ENCODE measurements around the gene PDE4D.

- TF ChIP-seq, protein P1, sequence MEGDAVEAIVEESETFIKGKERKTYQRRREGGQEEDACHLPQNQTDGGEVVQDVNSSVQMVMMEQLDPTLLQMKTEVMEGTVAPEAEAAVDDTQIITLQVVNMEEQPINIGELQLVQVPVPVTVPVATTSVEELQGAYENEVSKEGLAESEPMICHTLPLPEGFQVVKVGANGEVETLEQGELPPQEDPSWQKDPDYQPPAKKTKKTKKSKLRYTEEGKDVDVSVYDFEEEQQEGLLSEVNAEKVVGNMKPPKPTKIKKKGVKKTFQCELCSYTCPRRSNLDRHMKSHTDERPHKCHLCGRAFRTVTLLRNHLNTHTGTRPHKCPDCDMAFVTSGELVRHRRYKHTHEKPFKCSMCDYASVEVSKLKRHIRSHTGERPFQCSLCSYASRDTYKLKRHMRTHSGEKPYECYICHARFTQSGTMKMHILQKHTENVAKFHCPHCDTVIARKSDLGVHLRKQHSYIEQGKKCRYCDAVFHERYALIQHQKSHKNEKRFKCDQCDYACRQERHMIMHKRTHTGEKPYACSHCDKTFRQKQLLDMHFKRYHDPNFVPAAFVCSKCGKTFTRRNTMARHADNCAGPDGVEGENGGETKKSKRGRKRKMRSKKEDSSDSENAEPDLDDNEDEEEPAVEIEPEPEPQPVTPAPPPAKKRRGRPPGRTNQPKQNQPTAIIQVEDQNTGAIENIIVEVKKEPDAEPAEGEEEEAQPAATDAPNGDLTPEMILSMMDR (IDR thresholded peaks at IDR 0.05), result no peak
- TF ChIP-seq POLR2A (IDR thresholded peaks at IDR 0.05), result no peak
- TF ChIP-seq EP300 (IDR thresholded peaks at IDR 0.05), result no peak
These were observed 295.6 kb downstream of the PDE4D start for GRCh38 chr5:59597690-59598546.

Measured in tibial nerve (tissue), 4 donors.